ENCODE measurements around the gene ACSF2. TPM values are rescaled to one million over a fixed set of nuclear protein-coding genes. Genes with fewer than 3 reads are reported as not detected.

The ACSF2 gene, protein sequence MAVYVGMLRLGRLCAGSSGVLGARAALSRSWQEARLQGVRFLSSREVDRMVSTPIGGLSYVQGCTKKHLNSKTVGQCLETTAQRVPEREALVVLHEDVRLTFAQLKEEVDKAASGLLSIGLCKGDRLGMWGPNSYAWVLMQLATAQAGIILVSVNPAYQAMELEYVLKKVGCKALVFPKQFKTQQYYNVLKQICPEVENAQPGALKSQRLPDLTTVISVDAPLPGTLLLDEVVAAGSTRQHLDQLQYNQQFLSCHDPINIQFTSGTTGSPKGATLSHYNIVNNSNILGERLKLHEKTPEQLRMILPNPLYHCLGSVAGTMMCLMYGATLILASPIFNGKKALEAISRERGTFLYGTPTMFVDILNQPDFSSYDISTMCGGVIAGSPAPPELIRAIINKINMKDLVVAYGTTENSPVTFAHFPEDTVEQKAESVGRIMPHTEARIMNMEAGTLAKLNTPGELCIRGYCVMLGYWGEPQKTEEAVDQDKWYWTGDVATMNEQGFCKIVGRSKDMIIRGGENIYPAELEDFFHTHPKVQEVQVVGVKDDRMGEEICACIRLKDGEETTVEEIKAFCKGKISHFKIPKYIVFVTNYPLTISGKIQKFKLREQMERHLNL
- 8.8 and 11.3 TPM in 2 replicates for total RNA-seq

- peak within 1 kb of the TSS; percentile 91 for H3K4me3 Mint-ChIP-seq
- peaks cover 35% of the 10 kb centered on the region for H3K4me1 Mint-ChIP-seq (ENCODE audit: low read depth)
- H3K9me3 Mint-ChIP-seq: no peaks in the 10 kb centered on the region
- DNase-seq (ENCODE audit: low spot score): peak; percentile 66
- peaks cover 2% of the 10 kb centered on the region for H3K36me3 Mint-ChIP-seq (ENCODE audit: low read depth)
- H3K27ac Mint-ChIP-seq: peak within 1 kb of the TSS; percentile 72
- intact Hi-C loops (cut with micrococcal nuclease): loop anchor here (1.0 to 2.0 kb wide), 2 partner anchors 29 to 53 kb away; partner anchors contain the start of genes EME1, LRRC59 and MRPL27
- no peaks in the 10 kb centered on the region for H3K27me3 Mint-ChIP-seq (ENCODE audit: insufficient read depth)
Measured at GRCh38 chr17:50425682-50426471, at the start of gene ACSF2. ACSF2 (plus strand) TSS chr17:50426218; CDS start chr17:50426262, 44 bp downstream.

DNA sequence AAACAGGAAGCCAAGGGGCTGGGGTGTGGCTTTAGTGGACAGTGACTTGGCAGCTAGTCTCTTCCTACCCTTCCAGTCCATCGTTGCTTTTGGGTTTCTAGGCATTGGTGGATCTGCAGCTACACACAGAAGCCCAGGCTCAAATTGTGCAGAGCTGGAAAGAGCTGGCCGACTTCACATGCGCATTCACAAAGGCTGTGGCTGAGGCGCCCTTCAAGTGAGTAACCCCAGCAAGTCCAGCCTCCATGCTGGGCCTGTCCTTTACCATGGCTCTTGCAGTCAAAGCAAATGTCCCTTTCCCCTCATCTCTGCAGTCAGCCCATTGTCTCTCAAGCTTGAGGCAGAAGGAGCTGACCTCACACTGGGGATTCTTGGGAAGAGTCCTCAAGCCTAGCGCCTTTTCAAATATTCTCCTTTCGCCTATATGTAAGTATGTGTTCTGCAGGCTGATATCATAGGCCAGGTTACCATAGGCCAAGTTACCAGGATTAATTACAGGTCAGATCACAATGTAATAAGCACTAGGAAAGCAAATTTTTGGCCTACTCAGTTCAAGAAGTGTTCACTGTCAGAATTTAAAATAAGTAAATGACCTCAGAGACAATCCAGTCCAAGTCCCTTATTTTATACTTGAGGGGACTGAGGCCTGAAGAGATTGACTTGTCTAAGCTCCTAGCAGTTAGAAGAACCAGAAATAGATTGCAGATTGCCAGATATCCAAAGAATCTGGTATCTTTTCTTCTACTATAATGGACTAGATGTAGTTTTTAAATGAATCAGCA is 46.5 kb upstream of the ACSF2 start:
- no peak overlapping the region for H3K27ac Mint-ChIP-seq
- H3K4me3 Mint-ChIP-seq: no peak overlapping the region
- H3K36me3 Mint-ChIP-seq (ENCODE audit: low read depth): peaks cover 37% of the 10 kb centered on the region

GRCh38 chr17:50380369-50381259 is 45.4 kb upstream of the ACSF2 start:
- peaks cover 46% of the 10 kb centered on the region for H3K36me3 Mint-ChIP-seq (ENCODE audit: low read depth)
- H3K27me3 Mint-ChIP-seq (ENCODE audit: insufficient read depth): peaks cover 2% of the 10 kb centered on the region
- no peak for DNase-seq (ENCODE audit: low spot score)
- no peaks in the 10 kb centered on the region for H3K9me3 Mint-ChIP-seq
- no peak overlapping the region for H3K4me3 Mint-ChIP-seq
- intact Hi-C loops (cut with micrococcal nuclease): no loop called here
- no peak overlapping the region for H3K27ac Mint-ChIP-seq
- H3K4me1 Mint-ChIP-seq (ENCODE audit: low read depth): peaks cover 6% of the 10 kb centered on the region

More for the DNA sequence above, 46.5 kb upstream of the ACSF2 start:
- Mint-ChIP-seq H3K27me3 (ENCODE audit: insufficient read depth) (peaks cover 2% of the 10 kb centered on the region), H3K9me3 (no peaks in the 10 kb centered on the region), H3K4me1 (ENCODE audit: low read depth) (peaks cover 6% of the 10 kb centered on the region)
- intact Hi-C loops (cut with micrococcal nuclease): no loop called here
- DNase-seq (ENCODE audit: low spot score): no peak

GRCh38 chr17:50381260-50381815 is 44.7 kb upstream of the ACSF2 start:
- H3K27me3 Mint-ChIP-seq (ENCODE audit: insufficient read depth): peaks cover 2% of the 10 kb centered on the region
- H3K4me1 Mint-ChIP-seq (ENCODE audit: low read depth): peaks cover 6% of the 10 kb centered on the region
- peak overlapping the region; percentile 34 for H3K27ac Mint-ChIP-seq
- H3K36me3 Mint-ChIP-seq (ENCODE audit: low read depth): peaks cover 48% of the 10 kb centered on the region
- H3K9me3 Mint-ChIP-seq: no peaks in the 10 kb centered on the region
- DNase-seq (ENCODE audit: low spot score): no peak
- H3K4me3 Mint-ChIP-seq: no peak overlapping the region
- intact Hi-C loops (cut with micrococcal nuclease): no loop called here

GRCh38 chr17:50381920-50382319 is 44.1 kb upstream of the ACSF2 start:
- H3K4me3 Mint-ChIP-seq: no peak overlapping the region
- intact Hi-C loops (cut with micrococcal nuclease): no loop called here
- no peaks in the 10 kb centered on the region for H3K9me3 Mint-ChIP-seq
- peaks cover 53% of the 10 kb centered on the region for H3K36me3 Mint-ChIP-seq (ENCODE audit: low read depth)
- no peak for DNase-seq (ENCODE audit: low spot score)
- H3K27ac Mint-ChIP-seq: no peak overlapping the region
- H3K4me1 Mint-ChIP-seq (ENCODE audit: low read depth): peaks cover 4% of the 10 kb centered on the region
- peaks cover 2% of the 10 kb centered on the region for H3K27me3 Mint-ChIP-seq (ENCODE audit: insufficient read depth)

GRCh38 chr17:50382931-50383330 is 43.1 kb upstream of the ACSF2 start:
- intact Hi-C loops (cut with micrococcal nuclease): no loop called here
- no peaks in the 10 kb centered on the region for H3K9me3 Mint-ChIP-seq
- H3K4me1 Mint-ChIP-seq (ENCODE audit: low read depth): no peaks in the 10 kb centered on the region
- H3K27ac Mint-ChIP-seq: no peak overlapping the region
- H3K27me3 Mint-ChIP-seq (ENCODE audit: insufficient read depth): peaks cover 2% of the 10 kb centered on the region
- H3K4me3 Mint-ChIP-seq: no peak overlapping the region
- no peak for DNase-seq (ENCODE audit: low spot score)
- H3K36me3 Mint-ChIP-seq (ENCODE audit: low read depth): peaks cover 60% of the 10 kb centered on the region

GRCh38 chr17:50386510-50386909 is 39.5 kb upstream of the ACSF2 start:
- Mint-ChIP-seq H3K36me3 (ENCODE audit: low read depth) (peaks cover 74% of the 10 kb centered on the region), H3K27me3 (ENCODE audit: insufficient read depth) (peaks cover 2% of the 10 kb centered on the region), H3K4me3 (no peak overlapping the region), H3K9me3 (no peaks in the 10 kb centered on the region), H3K4me1 (ENCODE audit: low read depth) (peaks cover 2% of the 10 kb centered on the region), H3K27ac (no peak overlapping the region)
- intact Hi-C loops (cut with micrococcal nuclease): no loop called here
- DNase-seq (ENCODE audit: low spot score): no peak

- Mint-ChIP-seq H3K27ac (no peak overlapping the region), H3K36me3 (ENCODE audit: low read depth) (peaks cover 72% of the 10 kb centered on the region), H3K4me1 (ENCODE audit: low read depth) (peaks cover 11% of the 10 kb centered on the region), H3K4me3 (no peak overlapping the region), H3K9me3 (no peaks in the 10 kb centered on the region), H3K27me3 (ENCODE audit: insufficient read depth) (no peaks in the 10 kb centered on the region)
- intact Hi-C loops (cut with micrococcal nuclease): no loop called here
- no peak for DNase-seq (ENCODE audit: low spot score)
Measured at GRCh38 chr17:50388728-50389127, 37.3 kb upstream of the ACSF2 start.

DNA sequence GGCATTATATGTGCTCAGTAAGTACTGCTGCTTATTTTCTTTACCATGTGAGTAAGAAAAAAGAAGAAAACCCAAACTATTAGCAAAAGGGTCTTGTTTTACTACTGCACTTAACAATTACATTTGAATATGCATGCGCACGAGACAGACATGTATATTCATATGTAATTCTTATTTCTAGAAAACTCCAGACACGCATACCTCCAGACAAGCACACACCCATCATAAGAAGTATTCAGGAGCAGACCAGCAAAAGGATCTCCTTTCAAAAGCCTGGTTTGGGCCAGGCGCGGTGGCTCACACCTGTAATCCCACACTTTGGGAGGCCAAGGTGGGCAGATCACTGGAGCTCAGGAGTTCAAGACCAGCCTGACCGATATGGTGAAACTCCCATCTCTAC is 36.5 kb upstream of the ACSF2 start:
- intact Hi-C loops (cut with micrococcal nuclease): no loop called here
- Mint-ChIP-seq H3K9me3 (no peaks in the 10 kb centered on the region), H3K4me1 (ENCODE audit: low read depth) (peaks cover 16% of the 10 kb centered on the region), H3K36me3 (ENCODE audit: low read depth) (peaks cover 75% of the 10 kb centered on the region), H3K4me3 (no peak overlapping the region), H3K27me3 (ENCODE audit: insufficient read depth) (no peaks in the 10 kb centered on the region), H3K27ac (no peak overlapping the region)
- DNase-seq (ENCODE audit: low spot score): no peak

DNA sequence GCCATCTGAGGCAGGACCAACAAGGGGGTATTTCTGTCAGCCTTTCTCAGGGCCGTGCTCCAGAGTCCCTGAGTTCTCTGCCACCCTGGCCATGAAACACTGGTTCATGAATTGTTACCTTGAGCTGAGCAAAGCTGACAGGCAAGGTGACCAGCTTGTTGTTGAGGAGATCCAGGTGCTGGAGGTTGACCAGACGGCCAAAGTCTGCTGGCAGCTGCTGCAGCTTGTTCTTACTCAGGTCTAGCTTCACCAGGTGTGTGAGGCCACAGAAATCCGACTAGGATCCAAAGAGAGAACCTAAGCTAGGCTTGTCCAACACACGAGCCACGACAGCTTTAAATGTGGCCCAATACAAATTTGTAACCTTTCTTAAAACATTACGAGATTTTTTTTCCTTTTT is 33.4 kb upstream of the ACSF2 start:
- peaks cover 36% of the 10 kb centered on the region for H3K4me1 Mint-ChIP-seq (ENCODE audit: low read depth)

GRCh38 chr17:50393700-50394099 is 32.3 kb upstream of the ACSF2 start:
- Mint-ChIP-seq H3K27me3 (ENCODE audit: insufficient read depth) (no peaks in the 10 kb centered on the region), H3K27ac (no peak overlapping the region), H3K9me3 (no peaks in the 10 kb centered on the region), H3K4me1 (ENCODE audit: low read depth) (peaks cover 36% of the 10 kb centered on the region), H3K4me3 (no peak overlapping the region), H3K36me3 (ENCODE audit: low read depth) (peaks cover 54% of the 10 kb centered on the region)
- intact Hi-C loops (cut with micrococcal nuclease): no loop called here
- DNase-seq (ENCODE audit: low spot score): no peak

More for the DNA sequence above, 33.4 kb upstream of the ACSF2 start:
- H3K4me3 Mint-ChIP-seq: no peak overlapping the region
- no peak for DNase-seq (ENCODE audit: low spot score)
- H3K27ac Mint-ChIP-seq: no peak overlapping the region
- H3K27me3 Mint-ChIP-seq (ENCODE audit: insufficient read depth): no peaks in the 10 kb centered on the region
- H3K9me3 Mint-ChIP-seq: no peaks in the 10 kb centered on the region
- H3K36me3 Mint-ChIP-seq (ENCODE audit: low read depth): peaks cover 65% of the 10 kb centered on the region
- intact Hi-C loops (cut with micrococcal nuclease): no loop called here
